T-cell (primary cell): Measurements from ENCODE around the gene IRX3. TPM values are rescaled to one million over a fixed set of nuclear protein-coding genes. Genes with fewer than 3 reads are reported as not detected.

Experiments
- ATAC-seq, 4 experiments: fragments of 200-7000 bp in 3 of 4; fragments of 150-1000 bp in 1 of 4; cut with Tn5 transposase; replicated peaks in 1 of 4; 1 replicate in 3 of 4; 2 replicates in 1 of 4; pipeline ENCODE4 v1.10.0; 2021; ENCODE audit warnings: moderate library complexity in 3 of 4, mild to moderate bottlenecking in 2 of 4, moderate number of reproducible peaks in 1 of 4
- CTCF ChIA-PET, 2 donors: fragments of 300-600 bp; sonication (Branson Sonifier 250); formaldehyde crosslinking; loops; one replicate each; lab custom pipeline; 2022; ENCODE audit warnings: antibody characterized with exemption in 2 of 2; lab: Charles Lee
- POLR2A ChIA-PET, 2 donors: fragments of 300-600 bp; sonication (Branson Sonifier 250); formaldehyde crosslinking; loops; one replicate each; lab custom pipeline; 2022; ENCODE audit warnings: antibody characterized with exemption in 2 of 2; lab: Charles Lee
- DNase-seq, 35 experiments: peaks; one replicate each; pipeline versions ENCODE4 v3.0.0 to v3.0.0-alpha.2; 2013 to 2023
- H3K27ac ChIP-seq: one replicate; pipeline ENCODE4 v1.5.1; 2013; ENCODE audit warnings: low read length
- H3K27me3 ChIP-seq, 2 experiments: replicated peaks in 1 of 2; 1 replicate in 1 of 2; 2 replicates in 1 of 2; pipeline versions ENCODE4 v1.6.1 to v1.7.0; 2013; ENCODE audit warnings: low read length in 1 of 2, mixed read lengths in 1 of 2; ENCODE audit not compliant: control insufficient read depth in 2 of 2, insufficient read depth in 2 of 2; ENCODE audit errors: extremely low read depth in 1 of 2
- H3K36me3 ChIP-seq, 2 donors: 1 replicate in 1 of 2; 2 replicates in 1 of 2; pipeline versions ENCODE4 v1.6.1 to v1.7.0; 2013; ENCODE audit warnings: low read length in 1 of 2; ENCODE audit not compliant: control insufficient read depth in 2 of 2, insufficient read depth in 1 of 2; ENCODE audit errors: extremely low read depth in 1 of 2
- H3K4me1 ChIP-seq, 2 experiments: 1 replicate in 1 of 2; 2 replicates in 1 of 2; pipeline versions ENCODE4 v1.6.1 to v1.7.0; 2013; ENCODE audit warnings: low read length in 2 of 2, mixed read lengths in 1 of 2; ENCODE audit not compliant: insufficient read depth in 2 of 2, control insufficient read depth in 1 of 2; ENCODE audit errors: extremely low read depth in 1 of 2
- H3K4me3 ChIP-seq, 2 donors: 1 replicate in 1 of 2; 2 replicates in 1 of 2; pipeline versions ENCODE4 v1.5.1 to v1.7.0; 2013; ENCODE audit warnings: mild to moderate bottlenecking in 2 of 2, low read length in 1 of 2, moderate library complexity in 1 of 2; ENCODE audit not compliant: control insufficient read depth in 1 of 2; ENCODE audit errors: extremely low read depth in 1 of 2
- H3K9me3 ChIP-seq: 2 replicates; pipeline ENCODE4 v1.7.0; 2013
- H3K27ac Mint-ChIP-seq, 2 donors: one replicate each; pipeline ENCODE4 v1.8.0; 2020 to 2021; ENCODE audit warnings: mild to moderate bottlenecking in 2 of 2, mixed read lengths in 2 of 2
- H3K27me3 Mint-ChIP-seq, 2 donors: one replicate each; pipeline ENCODE4 v1.8.0; 2021 to 2022; ENCODE audit warnings: mixed read lengths in 2 of 2
- H3K36me3 Mint-ChIP-seq: one replicate; pipeline ENCODE4 v1.8.0; 2021; ENCODE audit warnings: mixed read lengths
- H3K4me1 Mint-ChIP-seq, 3 donors: one replicate each; pipeline ENCODE4 v1.8.0; 2020 to 2022; ENCODE audit warnings: mixed read lengths in 3 of 3, mild to moderate bottlenecking in 1 of 3
- H3K4me3 Mint-ChIP-seq, 3 donors: one replicate each; pipeline ENCODE4 v1.8.0; 2020 to 2022; ENCODE audit warnings: mild to moderate bottlenecking in 3 of 3, mixed read lengths in 3 of 3, moderate library complexity in 3 of 3
- H3K9me3 Mint-ChIP-seq, 3 donors: one replicate each; pipeline ENCODE4 v1.8.0; 2020 to 2022; ENCODE audit warnings: mixed read lengths in 3 of 3
- WGBS: methylation state at CpG from one replicate; pipeline ENCODE4 v1.1.5; 2013; ENCODE audit warnings: missing lambda C conversion rate; ENCODE audit not compliant: insufficient coverage; 5-methylcytosine and 5-hydroxymethylcytosine counted together
- total RNA-seq, 35 experiments: library from RNA in 6 of 35; stranded (reverse) in 6 of 35; fragments of 120-200 nt in 1 of 35; gene quantifications; one replicate each; pipeline versions ENCODE4 v1.2.1 to v1.2.4 and lab custom pipeline; 2013 to 2026

The IRX3 gene
- total RNA-seq, 5 donors from 2014 or later (not counting 1 experiment from before 2014, with no cell fraction given) = 0.19 to 0.35 TPM; not detected in 3

DNA sequence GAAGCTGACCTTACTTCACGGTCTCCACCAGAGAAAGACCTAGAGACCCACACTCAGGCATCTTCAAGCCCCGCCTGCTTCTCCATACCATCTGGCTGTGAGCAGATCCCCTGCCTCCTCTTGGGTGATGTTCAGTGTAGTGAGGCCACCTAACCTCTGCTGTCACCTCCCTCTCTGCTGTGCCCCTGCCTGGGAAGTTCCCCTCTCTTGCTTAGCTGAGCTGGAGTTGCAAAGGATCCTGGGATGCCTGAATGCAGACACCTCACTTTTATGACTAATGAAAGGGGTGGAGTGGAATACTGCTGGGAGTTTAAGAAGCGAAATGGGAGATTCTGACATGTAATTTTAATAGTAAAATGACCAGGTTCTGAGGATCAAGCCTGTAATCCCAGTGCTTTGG, 5.8 kb downstream of the IRX3 start:
- DNase-seq (no peak), ATAC-seq (no peak)
- no peak overlapping the region for H3K4me3 ChIP-seq
- no peaks in the 10 kb centered on the region for H3K4me1 ChIP-seq
- H3K4me3 Mint-ChIP-seq = peak overlapping the region in 1 of 3 donors; percentile 22
- ChIA-PET CTCF (no interaction called here), POLR2A (no interaction called here)
- H3K9me3 ChIP-seq = no peaks in the 10 kb centered on the region
- peaks cover 7 to 55% of the 10 kb centered on the region in 2 experiments for H3K27me3 ChIP-seq
- no peaks in the 10 kb centered on the region for H3K36me3 ChIP-seq
- peak overlapping the region in 1 of 2 donors; percentile 5 for H3K27ac Mint-ChIP-seq
- peaks cover 35 to 66% of the 10 kb centered on the region in 2 donors for H3K27me3 Mint-ChIP-seq
- WGBS = 80% methylated on average over 1 of the region's 3 CpGs
- H3K27ac ChIP-seq = no peak overlapping the region
- no peaks in the 10 kb centered on the region for H3K9me3 Mint-ChIP-seq
- peaks cover 19 to 26% (median 20%) of the 10 kb centered on the region in 3 donors for H3K4me1 Mint-ChIP-seq
- no peaks in the 10 kb centered on the region for H3K36me3 Mint-ChIP-seq

DNA sequence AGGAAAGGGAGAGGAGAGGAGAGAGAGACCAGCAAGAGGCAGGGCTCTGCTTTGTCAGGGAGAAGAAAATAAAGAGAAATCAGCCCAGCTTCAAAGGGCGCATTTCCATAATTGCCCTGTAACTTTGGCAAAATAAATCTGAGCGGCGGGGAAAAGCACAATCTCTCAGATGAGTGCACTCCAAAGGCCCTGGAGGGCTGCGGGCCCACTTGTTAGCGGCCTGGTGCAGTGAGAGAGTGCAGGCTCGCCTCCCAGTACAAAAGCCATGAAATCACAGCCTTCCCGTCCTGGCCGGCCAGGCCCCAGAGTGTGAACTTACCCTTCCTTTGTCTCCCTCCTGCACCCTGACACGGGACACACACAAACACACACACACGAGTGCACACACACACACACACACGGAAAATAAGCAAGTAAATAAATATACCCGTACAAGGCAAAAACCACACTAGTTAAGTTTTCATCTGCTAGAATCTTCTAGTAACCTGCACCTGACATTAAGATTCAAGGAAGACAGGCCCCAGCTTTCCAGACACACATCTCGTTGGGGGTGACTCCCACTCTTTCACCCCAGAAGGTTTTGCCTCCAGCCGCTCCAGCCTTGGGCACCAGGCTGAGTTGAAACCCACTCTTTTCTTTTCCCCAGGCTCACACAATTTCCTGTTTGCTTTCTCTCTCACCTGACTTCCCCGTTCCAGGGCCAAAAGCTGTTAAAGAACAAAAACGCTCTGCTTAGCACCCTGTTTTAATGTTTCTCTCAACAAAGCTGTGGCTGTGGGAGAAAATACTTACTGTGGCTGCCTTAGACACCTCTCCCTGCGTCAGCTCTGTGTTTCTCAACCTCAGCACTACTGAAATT, 8.5 kb downstream of the IRX3 start:
- no peak overlapping the region for H3K27ac ChIP-seq
- ChIA-PET CTCF (no interaction called here), POLR2A (no interaction called here)
- Mint-ChIP-seq H3K4me3 (no peak overlapping the region), H3K27me3 (peaks cover 34 to 51% of the 10 kb centered on the region in 2 donors), H3K27ac (no peak overlapping the region), H3K4me1 (peaks cover 6 to 11% (median 7%) of the 10 kb centered on the region in 3 donors), H3K36me3 (no peaks in the 10 kb centered on the region), H3K9me3 (no peaks in the 10 kb centered on the region)
- ATAC-seq = no peak
- DNase-seq = no peak
- no peaks in the 10 kb centered on the region for H3K36me3 ChIP-seq
- no peaks in the 10 kb centered on the region for H3K4me1 ChIP-seq
- no peaks in the 10 kb centered on the region for H3K9me3 ChIP-seq
- H3K27me3 ChIP-seq = peaks cover 2 to 36% of the 10 kb centered on the region in 2 experiments
- 55% methylated on average over 12 of the region's 17 CpGs for WGBS
- no peak overlapping the region for H3K4me3 ChIP-seq

DNA sequence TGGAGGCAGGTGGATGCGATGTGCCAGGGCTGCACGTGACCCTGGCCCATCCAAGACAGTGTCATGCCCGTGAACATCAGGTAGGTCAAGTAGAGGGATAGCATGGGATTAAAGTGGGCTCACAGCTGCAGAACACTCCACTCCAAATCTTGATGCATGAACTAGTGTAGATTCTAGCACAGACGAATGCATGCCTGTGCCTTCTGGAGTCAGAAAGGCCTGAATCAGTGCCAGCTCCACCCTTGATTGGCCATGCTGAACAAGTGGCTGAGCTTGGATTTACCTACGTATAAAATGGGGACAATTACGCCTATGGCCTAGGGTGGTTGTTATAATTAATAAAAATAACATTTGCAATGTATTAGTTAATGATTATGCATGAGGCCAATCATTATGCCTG, 10.6 kb downstream of the IRX3 start:
- no peaks in the 10 kb centered on the region for H3K9me3 Mint-ChIP-seq
- Histone ChIP-seq H3K36me3 (no peaks in the 10 kb centered on the region), H3K4me3 (no peak overlapping the region), H3K27me3 (peaks cover 2 to 16% of the 10 kb centered on the region in 2 experiments), H3K9me3 (no peaks in the 10 kb centered on the region), H3K4me1 (no peaks in the 10 kb centered on the region), H3K27ac (no peak overlapping the region)
- POLR2A ChIA-PET = no interaction called here
- CTCF ChIA-PET = no interaction called here
- WGBS = no CpG with 5 or more reads among the region's 6 CpGs
- H3K36me3 Mint-ChIP-seq = no peaks in the 10 kb centered on the region
- peaks cover 25 to 35% of the 10 kb centered on the region in 2 donors for H3K27me3 Mint-ChIP-seq
- H3K4me1 Mint-ChIP-seq = peaks cover 0 to 2% (median under 1%) of the 10 kb centered on the region in 3 donors
- no peak for ATAC-seq
- no peak overlapping the region for H3K4me3 Mint-ChIP-seq
- H3K27ac Mint-ChIP-seq = no peak overlapping the region
- no peak for DNase-seq

DNA sequence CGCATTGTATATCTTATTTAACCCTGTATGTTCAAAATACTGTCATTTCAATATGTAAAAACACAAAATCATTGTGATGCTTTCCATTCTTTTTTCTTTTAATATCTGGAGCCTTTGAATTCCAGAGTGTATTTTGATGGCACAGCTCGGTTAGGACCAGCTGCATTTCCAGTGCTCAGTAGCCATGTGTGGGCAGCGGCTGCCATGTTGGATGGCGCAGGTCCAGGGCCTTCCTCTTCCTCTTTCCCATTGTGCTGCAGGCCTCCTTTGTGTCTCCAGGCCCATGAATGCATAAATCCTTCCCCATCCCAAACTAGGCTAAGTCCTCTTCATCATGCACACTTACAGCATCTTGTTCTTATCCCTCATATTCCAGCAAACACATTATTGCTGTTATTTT, 13.0 kb downstream of the IRX3 start:
- H3K27ac ChIP-seq = no peak overlapping the region
- no peak overlapping the region for H3K4me3 ChIP-seq
- H3K4me3 Mint-ChIP-seq = no peak overlapping the region
- CTCF ChIA-PET = no interaction called here
- no peak for ATAC-seq
- H3K9me3 ChIP-seq = no peaks in the 10 kb centered on the region
- H3K27ac Mint-ChIP-seq = no peak overlapping the region
- H3K27me3 Mint-ChIP-seq = peaks cover 8 to 22% of the 10 kb centered on the region in 2 donors
- no peaks in the 10 kb centered on the region for H3K36me3 ChIP-seq
- H3K9me3 Mint-ChIP-seq = no peaks in the 10 kb centered on the region
- H3K36me3 Mint-ChIP-seq = no peaks in the 10 kb centered on the region
- no peak for DNase-seq
- H3K27me3 ChIP-seq = peaks cover 0 to 11% of the 10 kb centered on the region in 2 experiments
- POLR2A ChIA-PET = no interaction called here
- H3K4me1 Mint-ChIP-seq = no peaks in the 10 kb centered on the region
- 74% methylated on average over 3 of the region's 4 CpGs for WGBS
- H3K4me1 ChIP-seq = no peaks in the 10 kb centered on the region

DNA sequence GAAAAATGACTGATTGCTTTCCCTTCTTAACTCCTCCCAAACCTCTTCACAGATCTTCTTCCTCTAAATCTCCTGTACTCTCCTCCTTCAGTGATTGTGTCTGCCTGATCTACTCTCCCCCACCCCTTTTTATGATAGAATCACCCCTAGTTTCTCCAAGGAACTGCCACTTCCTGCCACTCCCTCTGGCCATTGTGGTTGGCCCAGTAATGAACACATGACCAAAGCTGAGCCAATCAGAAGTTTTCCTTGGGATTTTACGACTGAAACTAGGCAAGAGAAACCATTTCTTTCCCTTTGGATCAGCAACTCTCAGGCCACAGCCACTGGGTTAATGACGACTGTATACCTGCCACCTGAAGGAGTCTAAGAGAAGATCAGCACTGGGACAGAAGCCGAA, 15.9 kb downstream of the IRX3 start:
- ATAC-seq (no peak), DNase-seq (no peak)
- Mint-ChIP-seq H3K4me3 (no peak overlapping the region), H3K27me3 (peaks cover 13 to 15% of the 10 kb centered on the region in 2 donors), H3K36me3 (no peaks in the 10 kb centered on the region), H3K4me1 (no peaks in the 10 kb centered on the region), H3K27ac (no peak overlapping the region), H3K9me3 (no peaks in the 10 kb centered on the region)
- Histone ChIP-seq H3K9me3 (no peaks in the 10 kb centered on the region), H3K4me1 (no peaks in the 10 kb centered on the region), H3K36me3 (no peaks in the 10 kb centered on the region), H3K27me3 (peaks cover 0 to 10% of the 10 kb centered on the region in 2 experiments), H3K27ac (no peak overlapping the region), H3K4me3 (no peak overlapping the region)
- ChIA-PET POLR2A (no interaction called here), CTCF (no interaction called here)
- 81% methylated on average over 2 of the region's 3 CpGs for WGBS

DNA sequence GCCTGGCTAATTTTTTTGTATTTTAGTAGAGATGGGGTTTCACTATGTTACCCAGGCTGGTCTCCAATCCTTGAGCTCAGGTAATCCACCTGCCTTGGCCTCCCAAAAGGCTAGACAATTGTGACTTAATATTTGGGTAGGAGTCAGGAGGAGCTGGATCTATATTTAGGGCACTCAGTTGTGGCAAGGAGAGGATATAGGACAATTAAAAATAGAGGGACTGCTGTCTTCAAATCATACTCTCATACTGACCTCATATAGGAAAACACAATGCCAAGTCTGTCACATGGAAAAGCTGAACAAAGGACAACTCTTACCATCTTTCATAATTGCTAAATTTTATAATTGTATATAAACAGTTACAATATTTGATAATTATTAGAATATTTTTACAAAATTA, 17.1 kb downstream of the IRX3 start:
- no peaks in the 10 kb centered on the region for H3K9me3 Mint-ChIP-seq
- H3K4me1 Mint-ChIP-seq = no peaks in the 10 kb centered on the region
- peaks cover 0 to 14% of the 10 kb centered on the region in 2 experiments for H3K27me3 ChIP-seq
- H3K27me3 Mint-ChIP-seq = peaks cover 13 to 16% of the 10 kb centered on the region in 2 donors
- ChIA-PET CTCF (interaction anchor here in 1 of 2 donors (0.6 kb wide), 1 partner anchor 108 kb away, joined by 6 read pairs; no protein-coding TSS in a partner anchor), POLR2A (no interaction called here)
- ATAC-seq (no peak), DNase-seq (no peak)
- no peak overlapping the region for H3K4me3 ChIP-seq
- H3K9me3 ChIP-seq = no peaks in the 10 kb centered on the region
- no peaks in the 10 kb centered on the region for H3K36me3 ChIP-seq
- H3K36me3 Mint-ChIP-seq = no peaks in the 10 kb centered on the region
- no peak overlapping the region for H3K4me3 Mint-ChIP-seq
- no peaks in the 10 kb centered on the region for H3K4me1 ChIP-seq
- H3K27ac Mint-ChIP-seq = no peak overlapping the region
- no peak overlapping the region for H3K27ac ChIP-seq
